ENCODE results near the gene FKBP7.

- TF ChIP-seq CTCF (IDR thresholded peaks at IDR 0.05; ENCODE audit: insufficient read depth, low read length, poor library complexity, severe bottlenecking) (no peak), EZH2phosphoT487 (conservative IDR thresholded peaks at IDR 0.05; ENCODE audit: low read length) (no peak)
Measured at GRCh38 chr2:178527592-178527991, 49.2 kb upstream of the FKBP7 start.

Data from SU-DHL-6 (cell line).